DND-41 (cell line): ENCODE results near the gene CASTOR1.

Experiments
- CTCF ChIP-seq: IDR thresholded peaks from 2 replicates; pipeline ENCODE4 v1.5.1; 2012; ENCODE audit warnings: borderline replicate concordance, low read length, moderate library complexity, mild to moderate bottlenecking; ENCODE audit not compliant: poor library complexity, severe bottlenecking; ENCODE audit errors: extremely low read depth
- EZH2 ChIP-seq: IDR thresholded peaks from 3 replicates; pipeline ENCODE4 v1.6.1; 2012; ENCODE audit warnings: borderline replicate concordance, low read depth, mild to moderate bottlenecking, moderate library complexity, low read length, inconsistent platforms; ENCODE audit not compliant: severe bottlenecking

- no peak for TF ChIP-seq CTCF
- no peak for TF ChIP-seq EZH2
Observed at GRCh38 chr22:30238136-30238535, 51.2 kb downstream of the CASTOR1 start.
